ENCODE results near the gene WASHC2A. TPM values are rescaled to one million over a fixed set of nuclear protein-coding genes. Genes with fewer than 3 reads are reported as not detected.
"Not testable (repeated sequence)": the region's sequence is repeated elsewhere in the genome, so short reads cannot be mapped to it uniquely, and the experiment has no call there.

WASHC2A gene
- total RNA-seq, 1 donor from 2014 or later: 45.2 TPM

GRCh38 chr10:50131245-50131965 is 63.7 kb downstream of the WASHC2A start:
- FAIRE-seq; DNase-seq (ENCODE audit: low spot score in 2 of 2): not testable (repeated sequence)

- not testable (repeated sequence) for DNase-seq (ENCODE audit: low spot score in 2 of 2); FAIRE-seq
Measured at GRCh38 chr10:50132322-50132721, 64.6 kb downstream of the WASHC2A start.

GRCh38 chr10:50132841-50133240 is 65.1 kb downstream of the WASHC2A start:
- FAIRE-seq; DNase-seq (ENCODE audit: low spot score in 2 of 2): not testable (repeated sequence)

GRCh38 chr10:50143512-50144174 is 75.9 kb downstream of the WASHC2A start:
- FAIRE-seq; DNase-seq (ENCODE audit: low spot score in 2 of 2): not testable (repeated sequence)

GRCh38 chr10:50145575-50145974 is 77.8 kb downstream of the WASHC2A start:
- DNase-seq (ENCODE audit: low spot score in 2 of 2); FAIRE-seq: not testable (repeated sequence)

- FAIRE-seq (no peak), DNase-seq (ENCODE audit: low spot score in 2 of 2) (no peak)
Measured at GRCh38 chr10:50152792-50153272, 85.1 kb downstream of the WASHC2A start.

- not testable (repeated sequence) for FAIRE-seq; DNase-seq (ENCODE audit: low spot score in 2 of 2)
Measured at GRCh38 chr10:50157868-50158267, 90.1 kb downstream of the WASHC2A start.

- not testable (repeated sequence) for DNase-seq (ENCODE audit: low spot score in 2 of 2); FAIRE-seq
Measured at GRCh38 chr10:50159856-50160255, 92.1 kb downstream of the WASHC2A start.

GRCh38 chr10:50165038-50165437 is 97.3 kb downstream of the WASHC2A start:
- not testable (repeated sequence) for DNase-seq (ENCODE audit: low spot score in 2 of 2); FAIRE-seq

- DNase-seq (ENCODE audit: low spot score in 2 of 2); FAIRE-seq: not testable (repeated sequence)
Measured at GRCh38 chr10:50167833-50168232, 100.1 kb downstream of the WASHC2A start.

GRCh38 chr10:50169506-50169905 is 101.8 kb downstream of the WASHC2A start:
- not testable (repeated sequence) for DNase-seq (ENCODE audit: low spot score in 2 of 2); FAIRE-seq

- DNase-seq (ENCODE audit: low spot score in 2 of 2); FAIRE-seq: not testable (repeated sequence)
Measured at GRCh38 chr10:50174788-50175525, 107.2 kb downstream of the WASHC2A start.

Other genes starting within 250 kb of the WASHC2A start
- gene PARG, start 125.9 kb upstream of the WASHC2A start, total RNA-seq: 129 TPM
- gene TIMM23B, start 125.9 kb upstream of the WASHC2A start, total RNA-seq: 17.1 TPM
- 3.7 TPM for gene AGAP6, start 79.5 kb upstream of the WASHC2A start, total RNA-seq
- 2.9 TPM for gene ASAH2, start 183.6 kb downstream of the WASHC2A start, total RNA-seq